HepG2 (cell line): Measurements from ENCODE around the gene TLE1. TPM values are rescaled to one million over a fixed set of nuclear protein-coding genes. Genes with fewer than 3 reads are reported as not detected.

ENCODE experiments used
- DZIP1 ChIP-seq: sonication (generic); formaldehyde crosslinking; IDR thresholded peaks from 2 replicates; pipeline ENCODE4 v1.5.0; 2020; ENCODE audit warnings: mild to moderate bottlenecking, missing genetic modification reagents
- HMGXB4 ChIP-seq, 2 experiments: sonication (generic) in 1 of 2; formaldehyde crosslinking in 1 of 2; IDR thresholded peaks; 2 replicates each; pipeline versions ENCODE4 v1.4.0 to v1.6.1; 2018 to 2020; ENCODE audit warnings: missing genetic modification reagents in 2 of 2, borderline replicate concordance in 1 of 2, low read depth in 1 of 2, mild to moderate bottlenecking in 1 of 2, missing biosample characterization in 1 of 2
- HOXA7 ChIP-seq: sonication (generic); formaldehyde crosslinking; IDR thresholded peaks from 2 replicates; pipeline ENCODE4 v1.8.1; 2022; ENCODE audit warnings: mild to moderate bottlenecking, missing genetic modification reagents, moderate library complexity
- MBD4 ChIP-seq: IDR thresholded peaks from 2 replicates; pipeline ENCODE4 v1.6.1; 2012; ENCODE audit warnings: low read length, inconsistent platforms, borderline replicate concordance
- MZF1 ChIP-seq: sonication (generic); formaldehyde crosslinking; IDR thresholded peaks from 2 replicates; pipeline ENCODE4 v1.8.1; 2023; ENCODE audit warnings: mild to moderate bottlenecking, missing genetic modification reagents, borderline replicate concordance
- POLR2AphosphoS2 ChIP-seq: IDR thresholded peaks from 2 replicates; pipeline ENCODE4 v1.6.1; 2011; ENCODE audit warnings: low read depth, low read length, improper control_type of control experiment
- POLR2AphosphoS5 ChIP-seq: IDR thresholded peaks from 2 replicates; pipeline ENCODE4 v1.6.1; 2012; ENCODE audit warnings: low read depth, low read length
- SRSF1 ChIP-seq: fragments of 200-400 bp; formaldehyde crosslinking; optimal IDR thresholded peaks from 2 replicates; pipeline ENCODE3; 2017; ENCODE audit warnings: mild to moderate bottlenecking, low read depth, low read length, moderate library complexity
- ZBED4 ChIP-seq: sonication (generic); formaldehyde crosslinking; IDR thresholded peaks from 2 replicates; pipeline ENCODE4 v1.4.0; 2020; ENCODE audit warnings: missing genetic modification reagents, borderline replicate concordance
- ZBTB3 ChIP-seq: sonication (generic); formaldehyde crosslinking; IDR thresholded peaks from 2 replicates; pipeline ENCODE4 v1.4.0; 2020; ENCODE audit warnings: low read depth, mild to moderate bottlenecking, moderate library complexity, missing genetic modification reagents, borderline replicate concordance
- ZBTB7B ChIP-seq: sonication (generic); formaldehyde crosslinking; IDR thresholded peaks from 2 replicates; pipeline ENCODE4 v1.4.0; 2020; ENCODE audit warnings: missing genetic modification reagents
- ZEB1 ChIP-seq: IDR thresholded peaks from 2 replicates; pipeline ENCODE4 v1.6.1; 2012; ENCODE audit warnings: mild to moderate bottlenecking, low read depth, inconsistent platforms; ENCODE audit not compliant: insufficient replicate concordance
- ZNF766 ChIP-seq: sonication (generic); formaldehyde crosslinking; IDR thresholded peaks from 2 replicates; pipeline ENCODE4 v1.5.0; 2020; ENCODE audit warnings: missing genetic modification reagents, borderline replicate concordance
- ZNF788 ChIP-seq: sonication (generic); formaldehyde crosslinking; IDR thresholded peaks from 2 replicates; pipeline ENCODE4 v1.5.0; 2020; ENCODE audit warnings: mild to moderate bottlenecking, missing genetic modification reagents, borderline replicate concordance
- polyA plus RNA-seq, 8 experiments: library from polyadenylated mRNA; depleted of rRNA in 3 of 8; stranded (reverse) in 7 of 8; unstranded in 1 of 8; fragments of >200 nt; fragmentation: Illumina TruSeq in 4 of 8; extraction: Trizol in 4 of 8; gene quantifications; 2 replicates each; pipeline versions ENCODE4 v1.2.1 to v1.2.3, GENCODE V29; 2011 to 2016; ENCODE audit warnings: low read depth in 4 of 8, missing spikeins in 1 of 8, mixed read lengths in 1 of 8; ENCODE audit not compliant: insufficient read depth in 1 of 8
- total RNA-seq, 5 experiments: library from RNA; depleted of rRNA; stranded (reverse); fragments of >200 nt; fragmentation: Illumina TruSeq; extraction: Trizol; gene quantifications; 2 replicates each; pipeline ENCODE4 v1.2.3, GENCODE V29; 2016; ENCODE audit warnings: low read depth in 1 of 5
- TF ChIP-seq, protein P1 (sequence below): sonication (generic); formaldehyde crosslinking; IDR thresholded peaks from 2 replicates; pipeline ENCODE4 v1.9.0; 2022; ENCODE audit warnings: missing genetic modification reagents, mild to moderate bottlenecking, borderline replicate concordance
- TF ChIP-seq, protein P2 (sequence below): IDR thresholded peaks from 2 replicates; pipeline ENCODE4 v1.6.1; 2016

The TLE1 gene
- total and polyA plus RNA-seq, 2 of the 13 experiments (the other 11 are each of a cell fraction or from before 2014, with no cell fraction given), result 35.9 to 109 TPM

DNA sequence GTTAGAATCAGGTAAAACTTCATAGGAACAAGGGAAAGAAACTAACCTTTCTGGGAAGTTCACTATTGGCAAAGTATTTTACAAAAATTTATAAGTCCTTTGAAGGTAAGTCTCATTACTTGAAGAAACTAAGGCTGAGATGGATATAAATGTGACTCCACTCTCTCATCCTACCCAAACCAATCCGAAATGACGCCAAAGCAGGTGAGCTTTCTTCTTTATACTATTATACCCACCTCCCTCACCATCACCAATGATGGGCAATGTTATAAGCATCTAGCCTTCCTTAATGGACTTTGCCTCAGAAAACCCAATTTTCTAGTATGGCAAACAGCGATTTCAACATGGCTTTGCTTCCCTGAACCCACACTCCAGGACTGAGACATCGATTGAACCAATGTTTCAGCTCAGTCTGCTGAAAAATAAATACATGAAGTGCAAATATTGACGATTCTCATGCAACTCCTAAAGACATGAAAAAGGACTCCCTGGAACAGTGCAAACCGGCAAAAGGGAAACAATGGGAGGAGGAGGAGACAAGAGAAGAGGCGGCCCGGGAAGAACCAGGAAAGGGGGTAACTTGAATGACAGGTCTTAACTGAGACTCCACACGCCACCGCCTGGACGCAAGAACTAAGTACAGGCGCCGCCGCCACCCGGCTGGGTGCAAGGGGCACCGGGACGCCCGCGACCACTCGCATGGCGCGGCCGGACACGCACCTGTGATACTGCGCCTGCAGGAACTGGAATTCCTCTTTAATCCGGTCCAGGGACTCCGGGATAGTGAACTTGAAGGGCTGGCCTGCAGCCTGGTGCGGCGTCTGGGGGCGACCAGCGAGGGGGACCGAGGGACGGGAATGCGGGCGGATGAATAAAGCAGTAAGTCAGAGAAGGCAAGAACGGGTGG lies 2.5 kb downstream of the TLE1 start (continued):
- TF ChIP-seq, protein P1, sequence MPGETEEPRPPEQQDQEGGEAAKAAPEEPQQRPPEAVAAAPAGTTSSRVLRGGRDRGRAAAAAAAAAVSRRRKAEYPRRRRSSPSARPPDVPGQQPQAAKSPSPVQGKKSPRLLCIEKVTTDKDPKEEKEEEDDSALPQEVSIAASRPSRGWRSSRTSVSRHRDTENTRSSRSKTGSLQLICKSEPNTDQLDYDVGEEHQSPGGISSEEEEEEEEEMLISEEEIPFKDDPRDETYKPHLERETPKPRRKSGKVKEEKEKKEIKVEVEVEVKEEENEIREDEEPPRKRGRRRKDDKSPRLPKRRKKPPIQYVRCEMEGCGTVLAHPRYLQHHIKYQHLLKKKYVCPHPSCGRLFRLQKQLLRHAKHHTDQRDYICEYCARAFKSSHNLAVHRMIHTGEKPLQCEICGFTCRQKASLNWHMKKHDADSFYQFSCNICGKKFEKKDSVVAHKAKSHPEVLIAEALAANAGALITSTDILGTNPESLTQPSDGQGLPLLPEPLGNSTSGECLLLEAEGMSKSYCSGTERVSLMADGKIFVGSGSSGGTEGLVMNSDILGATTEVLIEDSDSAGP (CRISPR knock-in tag), result peak; percentile 66
- TF ChIP-seq DZIP1 (CRISPR knock-in tag), result no peak
- TF ChIP-seq ZBED4 (CRISPR knock-in tag), result peak; percentile 80; the same call in 1 of the 2 replicates
- no peak for TF ChIP-seq ZNF766 (CRISPR knock-in tag)
- peak; percentile 86 to 87; a peak in 3 of 4 replicates for TF ChIP-seq HMGXB4 (CRISPR knock-in tag; IDR thresholded peaks at IDR 0.05; ENCODE audit: borderline replicate concordance in 1 of 2, low read depth in 1 of 2)
- peak; percentile 87; the same call in 1 of the 2 replicates for TF ChIP-seq ZBTB3 (CRISPR knock-in tag)
- TF ChIP-seq POLR2AphosphoS5, result no peak
- TF ChIP-seq ZEB1, result peak; percentile 70
- TF ChIP-seq SRSF1, result no peak
- TF ChIP-seq MBD4, result peak; percentile 82
- TF ChIP-seq, protein P2, sequence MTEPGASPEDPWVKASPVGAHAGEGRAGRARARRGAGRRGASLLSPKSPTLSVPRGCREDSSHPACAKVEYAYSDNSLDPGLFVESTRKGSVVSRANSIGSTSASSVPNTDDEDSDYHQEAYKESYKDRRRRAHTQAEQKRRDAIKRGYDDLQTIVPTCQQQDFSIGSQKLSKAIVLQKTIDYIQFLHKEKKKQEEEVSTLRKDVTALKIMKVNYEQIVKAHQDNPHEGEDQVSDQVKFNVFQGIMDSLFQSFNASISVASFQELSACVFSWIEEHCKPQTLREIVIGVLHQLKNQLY (CRISPR knock-in tag), result peak; percentile 91
- no peak for TF ChIP-seq POLR2AphosphoS2
- no peak for TF ChIP-seq HOXA7 (CRISPR knock-in tag)
- TF ChIP-seq ZNF788 (CRISPR knock-in tag), result peak; percentile 89; the same call in 1 of the 2 replicates
- TF ChIP-seq MZF1 (CRISPR knock-in tag), result no peak
- peak; percentile 78 for TF ChIP-seq ZBTB7B
